ENCODE data around the gene PLEKHD1.

Gene PLEKHD1

GRCh38 chr14:69528930-69529329 lies 44.4 kb downstream of the PLEKHD1 start:
- Histone ChIP-seq H3K4me2 (ENCODE audit: low read length) (no peak overlapping the region), H3K9me2 (replicated peaks; ENCODE audit: control insufficient read depth, low read length) (no peaks in the 10 kb centered on the region), H3K79me2 (ENCODE audit: control insufficient read depth, low read length) (no peaks in the 10 kb centered on the region), H3K27ac (ENCODE audit: low read depth, low read length) (no peak overlapping the region), H3K9me3 (ENCODE audit: control insufficient read depth, insufficient read depth, low read length) (no peaks in the 10 kb centered on the region), H3K4me3 (ENCODE audit: low read length) (no peak overlapping the region), H3K4me1 (ENCODE audit: control insufficient read depth, low read length) (no peaks in the 10 kb centered on the region), H4K20me1 (ENCODE audit: control insufficient read depth, insufficient read depth, low read depth, low read length) (no peaks in the 10 kb centered on the region), H3F3A (ENCODE audit: control insufficient read depth, insufficient read depth) (no peaks in the 10 kb centered on the region), H3K27me3 (ENCODE audit: control insufficient read depth, low read length) (peaks cover 11% of the 10 kb centered on the region; the same call in 1 of the 2 replicates), H3K36me3 (ENCODE audit: control insufficient read depth, low read length) (no peaks in the 10 kb centered on the region)
- no peak for TF ChIP-seq EZH2phosphoT487 (IDR thresholded peaks at IDR 0.05; ENCODE audit: borderline replicate concordance, low read length)
- no peak for TF ChIP-seq CTCF (IDR thresholded peaks at IDR 0.05; ENCODE audit: low read depth, low read length, poor library complexity, severe bottlenecking)

- no peaks in the 10 kb centered on the region for H3K79me2 ChIP-seq (ENCODE audit: control insufficient read depth, low read length)
- H3K27me3 ChIP-seq (ENCODE audit: control insufficient read depth, low read length) = peaks cover 11% of the 10 kb centered on the region; the same call in 1 of the 2 replicates
- no peak overlapping the region for H3K4me3 ChIP-seq (ENCODE audit: low read length)
- H3K9me2 ChIP-seq (replicated peaks; ENCODE audit: control insufficient read depth, low read length) = no peaks in the 10 kb centered on the region
- no peaks in the 10 kb centered on the region for H3K36me3 ChIP-seq (ENCODE audit: control insufficient read depth, low read length)
- no peaks in the 10 kb centered on the region for H3K4me1 ChIP-seq (ENCODE audit: control insufficient read depth, low read length)
- no peaks in the 10 kb centered on the region for H4K20me1 ChIP-seq (ENCODE audit: control insufficient read depth, insufficient read depth, low read depth, low read length)
- H3F3A ChIP-seq (ENCODE audit: control insufficient read depth, insufficient read depth) = no peaks in the 10 kb centered on the region
- H3K9me3 ChIP-seq (ENCODE audit: control insufficient read depth, insufficient read depth, low read length) = no peaks in the 10 kb centered on the region
- no peak overlapping the region for H3K27ac ChIP-seq (ENCODE audit: low read depth, low read length)
- H3K4me2 ChIP-seq (ENCODE audit: low read length) = no peak overlapping the region
- TF ChIP-seq EZH2phosphoT487 (IDR thresholded peaks at IDR 0.05; ENCODE audit: borderline replicate concordance, low read length) (no peak), CTCF (IDR thresholded peaks at IDR 0.05; ENCODE audit: low read depth, low read length, poor library complexity, severe bottlenecking) (no peak)
These were observed 45.0 kb downstream of the PLEKHD1 start for GRCh38 chr14:69529563-69529962.

- H3K9me3 ChIP-seq (ENCODE audit: control insufficient read depth, insufficient read depth, low read length) = no peaks in the 10 kb centered on the region
- peaks cover 14% of the 10 kb centered on the region; the same call in 1 of the 2 replicates for H3K27me3 ChIP-seq (ENCODE audit: control insufficient read depth, low read length)
- no peak overlapping the region for H3K4me3 ChIP-seq (ENCODE audit: low read length)
- no peaks in the 10 kb centered on the region for H3K9me2 ChIP-seq (replicated peaks; ENCODE audit: control insufficient read depth, low read length)
- no peaks in the 10 kb centered on the region for H3K4me1 ChIP-seq (ENCODE audit: control insufficient read depth, low read length)
- H3K36me3 ChIP-seq (ENCODE audit: control insufficient read depth, low read length) = no peaks in the 10 kb centered on the region
- H3F3A ChIP-seq (ENCODE audit: control insufficient read depth, insufficient read depth) = no peaks in the 10 kb centered on the region
- H3K4me2 ChIP-seq (ENCODE audit: low read length) = no peak overlapping the region
- H4K20me1 ChIP-seq (ENCODE audit: control insufficient read depth, insufficient read depth, low read depth, low read length) = no peaks in the 10 kb centered on the region
- H3K27ac ChIP-seq (ENCODE audit: low read depth, low read length) = no peak overlapping the region
- no peaks in the 10 kb centered on the region for H3K79me2 ChIP-seq (ENCODE audit: control insufficient read depth, low read length)
- TF ChIP-seq CTCF (IDR thresholded peaks at IDR 0.05; ENCODE audit: low read depth, low read length, poor library complexity, severe bottlenecking) = no peak
- TF ChIP-seq EZH2phosphoT487 (IDR thresholded peaks at IDR 0.05; ENCODE audit: borderline replicate concordance, low read length) = no peak
These were observed 45.6 kb downstream of the PLEKHD1 start for GRCh38 chr14:69530095-69530494.
